WTC11 (cell line): Measurements from ENCODE around the gene CHID1. TPM values are rescaled to one million over a fixed set of nuclear protein-coding genes. Genes with fewer than 3 reads are reported as not detected.
A peak's percentile ranks its signal among the peaks of the same experiment; 100 is the strongest.

Experiments used
- ATAC-seq: fragments of 200-7000 bp; cut with Tn5 transposase; 2 replicates; pipeline ENCODE4 v1.10.0; 2021; ENCODE audit warnings: mild to moderate bottlenecking, moderate library complexity
- CTCF ChIA-PET: fragments of 300-600 bp; sonication (Branson Sonifier 250); formaldehyde crosslinking; loops from one replicate; lab custom pipeline; 2021; ENCODE audit warnings: antibody characterized with exemption; lab: Charles Lee
- POLR2A ChIA-PET: fragments of 350-600 bp; sonication (Branson Sonifier 250); formaldehyde crosslinking; loops from one replicate; lab custom pipeline; 2021; ENCODE audit warnings: antibody characterized with exemption; lab: Charles Lee
- DNase-seq: peaks from one replicate; pipeline ENCODE4 v3.0.0; 2021; ENCODE audit warnings: low spot score
- H3K27ac Mint-ChIP-seq: 2 replicates; pipeline ENCODE4 v1.8.0; 2021; ENCODE audit warnings: mixed read lengths
- H3K27me3 Mint-ChIP-seq: 2 replicates; pipeline ENCODE4 v1.8.0; 2021; ENCODE audit warnings: low read depth, mild to moderate bottlenecking, moderate library complexity, mixed read lengths
- H3K36me3 Mint-ChIP-seq: 2 replicates; pipeline ENCODE4 v1.8.0; 2021; ENCODE audit warnings: mixed read lengths
- H3K4me1 Mint-ChIP-seq: 2 replicates; pipeline ENCODE4 v1.8.0; 2022; ENCODE audit warnings: mixed read lengths
- H3K4me3 Mint-ChIP-seq: 2 replicates; pipeline ENCODE4 v1.8.0; 2021; ENCODE audit warnings: mild to moderate bottlenecking, moderate library complexity, mixed read lengths
- H3K9me3 Mint-ChIP-seq: 2 replicates; pipeline ENCODE4 v1.8.0; 2021; ENCODE audit warnings: mixed read lengths
- AR ChIP-seq: fragments of 250-450 bp; sonication (Bioruptor Pico); IDR thresholded peaks from 2 replicates; pipeline ENCODE4 v1.9.0; 2021; ENCODE audit warnings: mild to moderate bottlenecking
- ATF1 ChIP-seq: sonication (generic); formaldehyde crosslinking; IDR thresholded peaks from 2 replicates; pipeline ENCODE4 v1.8.1; 2023; ENCODE audit warnings: mild to moderate bottlenecking, moderate library complexity, missing genetic modification reagents
- CBFB ChIP-seq: sonication (generic); formaldehyde crosslinking; IDR thresholded peaks from 2 replicates; pipeline ENCODE4 v1.8.1; 2022; ENCODE audit warnings: mild to moderate bottlenecking, low read depth, missing genetic modification reagents
- CREB1 ChIP-seq: sonication (generic); formaldehyde crosslinking; IDR thresholded peaks from 2 replicates; pipeline ENCODE4 v1.8.0; 2023; ENCODE audit warnings: mild to moderate bottlenecking, missing genetic modification reagents
- EMX1 ChIP-seq: fragments of 250-450 bp; sonication (Bioruptor Pico); IDR thresholded peaks from 2 replicates; pipeline ENCODE4 v1.8.0; 2021; ENCODE audit warnings: mild to moderate bottlenecking
- ESRRA ChIP-seq: sonication (generic); formaldehyde crosslinking; IDR thresholded peaks from 2 replicates; pipeline ENCODE4 v1.8.1; 2022; ENCODE audit warnings: mild to moderate bottlenecking, missing genetic modification reagents, borderline replicate concordance
- FOXJ3 ChIP-seq: sonication (generic); formaldehyde crosslinking; IDR thresholded peaks from 2 replicates; pipeline ENCODE4 v1.9.0; 2021; ENCODE audit warnings: missing genetic modification reagents, mild to moderate bottlenecking, borderline replicate concordance
- GABPB1 ChIP-seq: sonication (generic); formaldehyde crosslinking; IDR thresholded peaks from 2 replicates; pipeline ENCODE4 v1.8.1; 2023; ENCODE audit warnings: mild to moderate bottlenecking, missing genetic modification reagents
- GRHL2 ChIP-seq: fragments of 250-450 bp; sonication (Bioruptor Pico); IDR thresholded peaks from 2 replicates; pipeline ENCODE4 v1.8.0; 2022; ENCODE audit warnings: mild to moderate bottlenecking, moderate library complexity; ENCODE audit not compliant: insufficient replicate concordance, severe bottlenecking
- IRF2 ChIP-seq: sonication (generic); formaldehyde crosslinking; IDR thresholded peaks from 2 replicates; pipeline ENCODE4 v1.8.0; 2022; ENCODE audit warnings: low read depth, missing genetic modification reagents, borderline replicate concordance
- JUN ChIP-seq: sonication (generic); formaldehyde crosslinking; IDR thresholded peaks from 2 replicates; pipeline ENCODE4 v1.8.0; 2023; ENCODE audit warnings: mild to moderate bottlenecking, missing genetic modification reagents
- KAT7 ChIP-seq: sonication (generic); formaldehyde crosslinking; IDR thresholded peaks from 2 replicates; pipeline ENCODE4 v1.8.1; 2023; ENCODE audit warnings: missing genetic modification reagents, mild to moderate bottlenecking, borderline replicate concordance
- MXD4 ChIP-seq: fragments of 250-450 bp; sonication (Bioruptor Pico); IDR thresholded peaks from 2 replicates; pipeline ENCODE4 v1.8.0; 2021; ENCODE audit warnings: mild to moderate bottlenecking, moderate library complexity, borderline replicate concordance
- SP1 ChIP-seq: sonication (generic); formaldehyde crosslinking; conservative IDR thresholded peaks from 2 replicates; pipeline ENCODE4 v1.8.1; 2022; ENCODE audit warnings: missing genetic modification reagents
- TEAD4 ChIP-seq: sonication (generic); formaldehyde crosslinking; IDR thresholded peaks from 2 replicates; pipeline ENCODE4 v1.8.0; 2022; ENCODE audit warnings: mild to moderate bottlenecking, missing genetic modification reagents
- USF2 ChIP-seq: sonication (generic); formaldehyde crosslinking; IDR thresholded peaks from 2 replicates; pipeline ENCODE4 v1.8.1; 2023; ENCODE audit warnings: mild to moderate bottlenecking, missing genetic modification reagents, moderate library complexity
- ZNF121 ChIP-seq: sonication (generic); formaldehyde crosslinking; IDR thresholded peaks from 2 replicates; pipeline ENCODE4 v1.8.0; 2023; ENCODE audit warnings: missing genetic modification reagents
- ZNF317 ChIP-seq: sonication (generic); formaldehyde crosslinking; IDR thresholded peaks from 2 replicates; pipeline ENCODE4 v1.8.1; 2023; ENCODE audit warnings: low read depth, mild to moderate bottlenecking, moderate library complexity, missing genetic modification reagents, borderline replicate concordance
- ZNF532 ChIP-seq: fragments of 250-450 bp; sonication (Bioruptor Pico); IDR thresholded peaks from 2 replicates; pipeline ENCODE4 v1.9.0; 2021; ENCODE audit warnings: mild to moderate bottlenecking, borderline replicate concordance
- total RNA-seq: library from RNA; stranded (reverse); gene quantifications from 3 replicates; pipeline ENCODE4 v1.2.3, GENCODE V29; 2021
- TF ChIP-seq, protein P1 (sequence below): sonication (generic); formaldehyde crosslinking; IDR thresholded peaks from 2 replicates; pipeline ENCODE4 v1.8.0; 2023; ENCODE audit warnings: missing genetic modification reagents
- TF ChIP-seq, protein P2 (sequence below): sonication (generic); formaldehyde crosslinking; IDR thresholded peaks from 2 replicates; pipeline ENCODE4 v1.8.1; 2022; ENCODE audit warnings: mild to moderate bottlenecking, missing genetic modification reagents, moderate library complexity, borderline replicate concordance
- TF ChIP-seq, protein P3 (sequence below): fragments of 250-450 bp; sonication (Bioruptor Pico); IDR thresholded peaks from 2 replicates; pipeline ENCODE4 v1.8.0; 2021; ENCODE audit warnings: mild to moderate bottlenecking

The CHID1 gene
- total RNA-seq, 1 experiment from 2014 or later, result 92.8 TPM

GRCh38 chr11:839280-839623 lies 71.4 kb downstream of the CHID1 start:
- ChIA-PET CTCF (interaction anchor here (1.3 to 5.9 kb wide), 4 partner anchors 8 to 10 kb away, joined by 3 to 82 read pairs (median 10); partner anchors contain the start of genes CD151 and CRACR2B), POLR2A (interaction anchor here (1.6 kb wide), 1 partner anchor 11 kb away, joined by 5 read pairs; the partner anchor contains the start of gene CRACR2B)
- no peak overlapping the region for H3K27ac Mint-ChIP-seq
- DNase-seq (no peak), ATAC-seq (no peak)
- no peaks in the 10 kb centered on the region for H3K9me3 Mint-ChIP-seq
- no peaks in the 10 kb centered on the region for H3K27me3 Mint-ChIP-seq
- TF ChIP-seq TEAD4 (CRISPR knock-in tag), result no peak
- no peak for TF ChIP-seq ATF1 (CRISPR knock-in tag)
- TF ChIP-seq, protein P1, sequence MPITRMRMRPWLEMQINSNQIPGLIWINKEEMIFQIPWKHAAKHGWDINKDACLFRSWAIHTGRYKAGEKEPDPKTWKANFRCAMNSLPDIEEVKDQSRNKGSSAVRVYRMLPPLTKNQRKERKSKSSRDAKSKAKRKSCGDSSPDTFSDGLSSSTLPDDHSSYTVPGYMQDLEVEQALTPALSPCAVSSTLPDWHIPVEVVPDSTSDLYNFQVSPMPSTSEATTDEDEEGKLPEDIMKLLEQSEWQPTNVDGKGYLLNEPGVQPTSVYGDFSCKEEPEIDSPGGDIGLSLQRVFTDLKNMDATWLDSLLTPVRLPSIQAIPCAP, result 0 out of 2 replicates have a peak, but pooled peaks have one; percentile 32
- no peak overlapping the region for H3K4me3 Mint-ChIP-seq
- H3K4me1 Mint-ChIP-seq, result peaks cover 20% of the 10 kb centered on the region
- peaks cover 13% of the 10 kb centered on the region for H3K36me3 Mint-ChIP-seq

DNA sequence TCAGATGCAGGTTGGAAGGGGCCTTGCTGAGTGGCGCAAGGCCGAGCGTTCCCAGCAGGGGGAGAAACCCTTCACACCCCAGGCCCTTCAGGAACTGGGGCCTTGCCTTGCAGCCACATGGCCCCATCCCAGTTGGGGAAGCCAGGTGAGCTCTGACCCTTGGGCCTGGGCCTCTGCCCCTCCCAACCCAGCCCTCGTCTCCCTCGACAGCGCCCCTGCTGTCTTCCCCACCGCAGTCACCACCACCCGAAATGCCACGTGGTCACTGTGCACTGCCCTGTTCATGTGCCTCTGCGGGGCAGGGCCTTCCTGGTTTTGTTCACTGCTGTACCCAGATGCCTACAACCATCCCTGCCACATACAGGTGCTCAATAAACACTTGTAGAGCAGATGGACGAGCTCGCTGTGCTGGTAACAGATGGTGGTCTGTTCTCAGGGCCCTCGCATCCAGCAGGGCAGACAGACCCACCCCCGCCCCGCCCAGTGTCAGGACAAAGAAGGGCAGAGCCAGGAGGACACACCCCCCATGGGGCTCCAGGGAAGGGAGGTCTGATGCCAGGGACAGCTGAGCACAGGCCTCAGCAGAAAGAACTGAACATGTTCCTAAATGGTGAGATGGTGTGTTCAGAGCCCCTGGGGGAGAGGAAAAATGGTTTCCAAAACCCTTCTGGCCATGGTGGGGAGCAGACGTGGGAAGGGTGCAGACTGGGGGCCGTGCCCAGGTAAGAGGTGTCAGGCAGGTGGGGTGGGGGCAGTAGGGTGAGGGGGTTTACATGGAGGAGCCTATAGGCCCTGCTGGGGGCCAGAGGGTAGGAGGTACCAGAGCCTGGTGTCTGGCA lies 72.0 kb downstream of the CHID1 start:
- Mint-ChIP-seq H3K4me1 (peaks cover 26% of the 10 kb centered on the region), H3K9me3 (no peaks in the 10 kb centered on the region), H3K27ac (no peak overlapping the region), H3K4me3 (no peak overlapping the region), H3K36me3 (peaks cover 13% of the 10 kb centered on the region), H3K27me3 (peaks cover 3% of the 10 kb centered on the region; the same call in 1 of the 2 replicates)
- CTCF ChIA-PET, result interaction anchor here (0.6 to 2.2 kb wide), 7 partner anchors 9 to 216 kb away, joined by 3 to 16 read pairs (median 4); partner anchors contain the start of genes CRACR2B and PNPLA2
- peak; percentile 32 for ATAC-seq
- POLR2A ChIA-PET, result interaction anchor here (0.5 to 1.0 kb wide), 2 partner anchors 10 to 33 kb away, joined by 3 to 4 read pairs; no protein-coding TSS in a partner anchor
- DNase-seq, result peak; percentile 56
- no peak for TF ChIP-seq GRHL2 (CRISPR knock-in tag)
- 0 out of 2 replicates have a peak, but pooled peaks have one; percentile 6 for TF ChIP-seq ZNF121 (CRISPR knock-in tag)
- no peak for TF ChIP-seq SP1 (CRISPR knock-in tag)
- no peak for TF ChIP-seq FOXJ3
- no peak for TF ChIP-seq ZNF532
- no peak for TF ChIP-seq CREB1
- peak; percentile 46 for TF ChIP-seq USF2 (CRISPR knock-in tag)
- no peak for TF ChIP-seq MXD4 (CRISPR knock-in tag)
- TF ChIP-seq, protein P2, sequence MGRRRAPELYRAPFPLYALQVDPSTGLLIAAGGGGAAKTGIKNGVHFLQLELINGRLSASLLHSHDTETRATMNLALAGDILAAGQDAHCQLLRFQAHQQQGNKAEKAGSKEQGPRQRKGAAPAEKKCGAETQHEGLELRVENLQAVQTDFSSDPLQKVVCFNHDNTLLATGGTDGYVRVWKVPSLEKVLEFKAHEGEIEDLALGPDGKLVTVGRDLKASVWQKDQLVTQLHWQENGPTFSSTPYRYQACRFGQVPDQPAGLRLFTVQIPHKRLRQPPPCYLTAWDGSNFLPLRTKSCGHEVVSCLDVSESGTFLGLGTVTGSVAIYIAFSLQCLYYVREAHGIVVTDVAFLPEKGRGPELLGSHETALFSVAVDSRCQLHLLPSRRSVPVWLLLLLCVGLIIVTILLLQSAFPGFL (CRISPR knock-in tag), result no peak
- no peak for TF ChIP-seq AR (CRISPR knock-in tag)
- no peak for TF ChIP-seq IRF2 (CRISPR knock-in tag)
- no peak for TF ChIP-seq ESRRA (CRISPR knock-in tag)
- no peak for TF ChIP-seq KAT7 (CRISPR knock-in tag)
- TF ChIP-seq, protein P3, sequence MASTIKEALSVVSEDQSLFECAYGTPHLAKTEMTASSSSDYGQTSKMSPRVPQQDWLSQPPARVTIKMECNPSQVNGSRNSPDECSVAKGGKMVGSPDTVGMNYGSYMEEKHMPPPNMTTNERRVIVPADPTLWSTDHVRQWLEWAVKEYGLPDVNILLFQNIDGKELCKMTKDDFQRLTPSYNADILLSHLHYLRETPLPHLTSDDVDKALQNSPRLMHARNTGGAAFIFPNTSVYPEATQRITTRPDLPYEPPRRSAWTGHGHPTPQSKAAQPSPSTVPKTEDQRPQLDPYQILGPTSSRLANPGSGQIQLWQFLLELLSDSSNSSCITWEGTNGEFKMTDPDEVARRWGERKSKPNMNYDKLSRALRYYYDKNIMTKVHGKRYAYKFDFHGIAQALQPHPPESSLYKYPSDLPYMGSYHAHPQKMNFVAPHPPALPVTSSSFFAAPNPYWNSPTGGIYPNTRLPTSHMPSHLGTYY (CRISPR knock-in tag), result no peak
- peak; percentile 41; the same call in 1 of the 2 replicates for TF ChIP-seq GABPB1 (CRISPR knock-in tag)
- TF ChIP-seq EMX1 (CRISPR knock-in tag), result no peak
- no peak for TF ChIP-seq JUN (CRISPR knock-in tag)
- no peak for TF ChIP-seq ZNF317
- TF ChIP-seq CBFB (CRISPR knock-in tag), result no peak
